ENCODE results near the gene PTGFRN.
A peak's percentile ranks its signal among the peaks of the same experiment; 100 is the strongest.
"Not testable (repeated sequence)": the region's sequence is repeated elsewhere in the genome, so short reads cannot be mapped to it uniquely, and the experiment has no call there.

The PTGFRN gene

GRCh38 chr1:116875946-116876345 is 33.8 kb upstream of the PTGFRN start:
- not testable (repeated sequence) for H3K36me3 ChIP-seq (ENCODE audit: control insufficient read depth, low read depth, low read length); H3K9ac ChIP-seq (ENCODE audit: low read length); H3K27ac ChIP-seq (ENCODE audit: low read length); H3K4me3 ChIP-seq (ENCODE audit: low read length); H3K9me3 ChIP-seq (ENCODE audit: control insufficient read depth, low read depth, low read length); H3K27me3 ChIP-seq (ENCODE audit: control insufficient read depth, insufficient read depth, low read length)
- H3K4me1 ChIP-seq (ENCODE audit: control insufficient read depth, low read depth, low read length) = peaks cover 25% of the 10 kb centered on the region

GRCh38 chr1:116877141-116877818 is 32.4 kb upstream of the PTGFRN start:
- no peaks in the 10 kb centered on the region for H3K27me3 ChIP-seq (ENCODE audit: control insufficient read depth, insufficient read depth, low read length)
- no peaks in the 10 kb centered on the region for H3K9me3 ChIP-seq (ENCODE audit: control insufficient read depth, low read depth, low read length)
- no peak overlapping the region for H3K9ac ChIP-seq (ENCODE audit: low read length)
- no peak overlapping the region for H3K4me3 ChIP-seq (ENCODE audit: low read length)
- H3K4me1 ChIP-seq (ENCODE audit: control insufficient read depth, low read depth, low read length) = peaks cover 25% of the 10 kb centered on the region
- no peak overlapping the region for H3K27ac ChIP-seq (ENCODE audit: low read length)
- no peaks in the 10 kb centered on the region for H3K36me3 ChIP-seq (ENCODE audit: control insufficient read depth, low read depth, low read length)

DNA sequence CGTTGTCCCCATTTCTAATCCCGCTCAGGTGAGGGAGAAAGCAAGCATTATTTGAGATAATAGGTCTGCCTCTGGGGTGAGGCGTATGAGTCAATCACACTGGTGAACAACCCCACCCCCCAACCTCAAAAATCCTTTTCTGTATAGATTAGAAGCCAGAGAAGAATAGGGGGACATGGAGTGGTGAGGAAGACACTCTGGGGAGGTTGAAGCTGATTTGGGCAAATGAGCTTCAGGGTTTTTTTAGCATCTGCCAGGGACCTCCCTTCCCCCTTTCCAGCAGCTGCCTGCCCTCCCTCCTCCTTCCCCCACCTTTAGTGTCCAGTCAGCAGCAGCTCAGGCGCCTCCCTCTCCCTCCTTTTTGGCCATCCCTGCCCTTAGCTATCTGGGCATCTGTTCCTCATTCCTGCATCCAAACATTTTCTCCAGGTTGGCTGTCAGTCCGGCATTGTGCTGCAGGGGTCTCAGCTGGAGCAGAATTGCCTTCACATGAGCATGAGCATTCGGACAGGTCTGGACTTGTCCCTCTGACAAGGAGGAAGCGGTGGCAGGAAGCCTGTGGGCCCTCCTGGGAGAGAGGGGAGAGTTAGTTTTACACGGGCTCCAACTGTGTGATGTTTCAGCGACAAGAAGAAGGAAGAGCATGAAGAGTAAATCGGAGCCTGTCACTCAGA is 30.8 kb upstream of the PTGFRN start:
- H3K4me1 ChIP-seq (ENCODE audit: control insufficient read depth, low read depth, low read length) = peaks cover 25% of the 10 kb centered on the region
- no peaks in the 10 kb centered on the region for H3K27me3 ChIP-seq (ENCODE audit: control insufficient read depth, insufficient read depth, low read length)
- peak overlapping the region; percentile 30 for H3K9ac ChIP-seq (ENCODE audit: low read length)
- H3K27ac ChIP-seq (ENCODE audit: low read length) = no peak overlapping the region
- no peaks in the 10 kb centered on the region for H3K36me3 ChIP-seq (ENCODE audit: control insufficient read depth, low read depth, low read length)
- H3K4me3 ChIP-seq (ENCODE audit: low read length) = peak overlapping the region; percentile 47
- no peaks in the 10 kb centered on the region for H3K9me3 ChIP-seq (ENCODE audit: control insufficient read depth, low read depth, low read length)

GRCh38 chr1:116879478-116880133 is 30.1 kb upstream of the PTGFRN start:
- Histone ChIP-seq H3K9me3 (ENCODE audit: control insufficient read depth, low read depth, low read length) (no peaks in the 10 kb centered on the region), H3K27ac (ENCODE audit: low read length) (peak overlapping the region; percentile 12), H3K27me3 (ENCODE audit: control insufficient read depth, insufficient read depth, low read length) (no peaks in the 10 kb centered on the region), H3K4me3 (ENCODE audit: low read length) (no peak overlapping the region), H3K4me1 (ENCODE audit: control insufficient read depth, low read depth, low read length) (peaks cover 25% of the 10 kb centered on the region), H3K36me3 (ENCODE audit: control insufficient read depth, low read depth, low read length) (no peaks in the 10 kb centered on the region), H3K9ac (ENCODE audit: low read length) (peak overlapping the region; percentile 30)

- no peak overlapping the region for H3K9ac ChIP-seq (ENCODE audit: low read length)
- no peaks in the 10 kb centered on the region for H3K27me3 ChIP-seq (ENCODE audit: control insufficient read depth, insufficient read depth, low read length)
- H3K36me3 ChIP-seq (ENCODE audit: control insufficient read depth, low read depth, low read length) = no peaks in the 10 kb centered on the region
- no peak overlapping the region for H3K27ac ChIP-seq (ENCODE audit: low read length)
- peaks cover 25% of the 10 kb centered on the region for H3K4me1 ChIP-seq (ENCODE audit: control insufficient read depth, low read depth, low read length)
- no peaks in the 10 kb centered on the region for H3K9me3 ChIP-seq (ENCODE audit: control insufficient read depth, low read depth, low read length)
- no peak overlapping the region for H3K4me3 ChIP-seq (ENCODE audit: low read length)
These were observed 28.8 kb upstream of the PTGFRN start for GRCh38 chr1:116880917-116881316.

DNA sequence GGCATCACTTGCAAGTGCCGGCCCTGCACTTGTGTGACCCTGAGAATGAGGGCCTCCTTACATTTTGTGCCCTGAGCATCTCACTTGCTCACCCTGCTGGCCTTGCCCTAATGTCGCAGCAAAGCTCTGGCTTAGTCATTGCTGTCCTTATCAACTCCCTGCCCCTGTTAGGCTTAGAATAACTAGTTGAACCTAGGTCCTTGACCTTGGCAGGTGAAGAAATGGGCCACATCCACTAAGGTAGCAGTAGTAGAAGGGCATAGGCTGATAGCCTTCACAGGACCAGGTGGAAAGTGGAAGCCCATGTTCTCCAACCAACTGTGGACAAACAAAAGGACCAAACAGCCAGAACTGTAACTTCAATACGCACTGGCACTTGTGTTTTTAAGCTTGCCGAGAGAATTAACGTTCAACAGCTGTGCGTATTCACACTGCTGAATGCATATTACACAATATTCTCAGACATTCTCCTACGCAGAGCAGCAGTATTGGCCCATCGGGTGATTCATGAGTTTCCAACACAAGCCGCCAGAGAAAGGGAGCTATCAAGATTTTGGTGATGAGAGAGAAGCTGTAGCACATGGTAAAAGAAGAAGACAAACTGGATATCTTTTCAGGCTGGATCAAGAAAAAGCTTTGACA is 27.7 kb upstream of the PTGFRN start:
- no peak overlapping the region for H3K9ac ChIP-seq (ENCODE audit: low read length)
- H3K9me3 ChIP-seq (ENCODE audit: control insufficient read depth, low read depth, low read length) = no peaks in the 10 kb centered on the region
- H3K36me3 ChIP-seq (ENCODE audit: control insufficient read depth, low read depth, low read length) = no peaks in the 10 kb centered on the region
- peaks cover 25% of the 10 kb centered on the region for H3K4me1 ChIP-seq (ENCODE audit: control insufficient read depth, low read depth, low read length)
- H3K27ac ChIP-seq (ENCODE audit: low read length) = no peak overlapping the region
- H3K4me3 ChIP-seq (ENCODE audit: low read length) = no peak overlapping the region
- H3K27me3 ChIP-seq (ENCODE audit: control insufficient read depth, insufficient read depth, low read length) = no peaks in the 10 kb centered on the region

- H3K9me3 ChIP-seq (ENCODE audit: control insufficient read depth, low read depth, low read length) = no peaks in the 10 kb centered on the region
- no peak overlapping the region for H3K9ac ChIP-seq (ENCODE audit: low read length)
- no peak overlapping the region for H3K27ac ChIP-seq (ENCODE audit: low read length)
- peaks cover 18% of the 10 kb centered on the region for H3K4me1 ChIP-seq (ENCODE audit: control insufficient read depth, low read depth, low read length)
- H3K4me3 ChIP-seq (ENCODE audit: low read length) = no peak overlapping the region
- H3K36me3 ChIP-seq (ENCODE audit: control insufficient read depth, low read depth, low read length) = no peaks in the 10 kb centered on the region
- no peaks in the 10 kb centered on the region for H3K27me3 ChIP-seq (ENCODE audit: control insufficient read depth, insufficient read depth, low read length)
These were observed 26.9 kb upstream of the PTGFRN start for GRCh38 chr1:116882866-116883265.

- Histone ChIP-seq H3K9ac (ENCODE audit: low read length) (no peak overlapping the region), H3K4me1 (ENCODE audit: control insufficient read depth, low read depth, low read length) (no peaks in the 10 kb centered on the region), H3K9me3 (ENCODE audit: control insufficient read depth, low read depth, low read length) (no peaks in the 10 kb centered on the region), H3K4me3 (ENCODE audit: low read length) (no peak overlapping the region), H3K27me3 (ENCODE audit: control insufficient read depth, insufficient read depth, low read length) (no peaks in the 10 kb centered on the region), H3K36me3 (ENCODE audit: control insufficient read depth, low read depth, low read length) (no peaks in the 10 kb centered on the region), H3K27ac (ENCODE audit: low read length) (no peak overlapping the region)
These were observed 23.3 kb upstream of the PTGFRN start for GRCh38 chr1:116886291-116886878.

- Histone ChIP-seq H3K36me3 (ENCODE audit: control insufficient read depth, low read depth, low read length) (no peaks in the 10 kb centered on the region), H3K4me1 (ENCODE audit: control insufficient read depth, low read depth, low read length) (no peaks in the 10 kb centered on the region)
These were observed 22.5 kb upstream of the PTGFRN start for GRCh38 chr1:116887212-116887611.

GRCh38 chr1:116889380-116889779 is 20.3 kb upstream of the PTGFRN start:
- Histone ChIP-seq H3K27me3 (ENCODE audit: control insufficient read depth, insufficient read depth, low read length) (no peaks in the 10 kb centered on the region), H3K27ac (ENCODE audit: low read length) (no peak overlapping the region), H3K9ac (ENCODE audit: low read length) (no peak overlapping the region), H3K4me3 (ENCODE audit: low read length) (no peak overlapping the region), H3K4me1 (ENCODE audit: control insufficient read depth, low read depth, low read length) (no peaks in the 10 kb centered on the region), H3K36me3 (ENCODE audit: control insufficient read depth, low read depth, low read length) (no peaks in the 10 kb centered on the region), H3K9me3 (ENCODE audit: control insufficient read depth, low read depth, low read length) (no peaks in the 10 kb centered on the region)

More at GRCh38 chr1:116887212-116887611, 22.5 kb upstream of the PTGFRN start:
- Histone ChIP-seq H3K9me3 (ENCODE audit: control insufficient read depth, low read depth, low read length) (no peaks in the 10 kb centered on the region), H3K4me3 (ENCODE audit: low read length) (no peak overlapping the region), H3K9ac (ENCODE audit: low read length) (no peak overlapping the region), H3K27ac (ENCODE audit: low read length) (no peak overlapping the region), H3K27me3 (ENCODE audit: control insufficient read depth, insufficient read depth, low read length) (no peaks in the 10 kb centered on the region)

- Histone ChIP-seq H3K9ac (ENCODE audit: low read length) (no peak overlapping the region), H3K36me3 (ENCODE audit: control insufficient read depth, low read depth, low read length) (no peaks in the 10 kb centered on the region), H3K4me3 (ENCODE audit: low read length) (no peak overlapping the region), H3K4me1 (ENCODE audit: control insufficient read depth, low read depth, low read length) (no peaks in the 10 kb centered on the region), H3K27me3 (ENCODE audit: control insufficient read depth, insufficient read depth, low read length) (no peaks in the 10 kb centered on the region), H3K27ac (ENCODE audit: low read length) (peak overlapping the region; percentile 5), H3K9me3 (ENCODE audit: control insufficient read depth, low read depth, low read length) (peaks cover 4% of the 10 kb centered on the region)
These were observed 18.2 kb upstream of the PTGFRN start for GRCh38 chr1:116891396-116892079.
